GM21447 (cell line): ENCODE data around the gene ACOXL.

ENCODE experiments used
- ATAC-seq: cut with Tn5 transposase; IDR thresholded peaks from one replicate; pipeline ENCODE4 v1.9.1; 2021; ENCODE audit not compliant: unreplicated experiment

The ACOXL gene

GRCh38 chr2:110791435-110791834, 59.1 kb downstream of the ACOXL start:
- no peak for ATAC-seq

DNA sequence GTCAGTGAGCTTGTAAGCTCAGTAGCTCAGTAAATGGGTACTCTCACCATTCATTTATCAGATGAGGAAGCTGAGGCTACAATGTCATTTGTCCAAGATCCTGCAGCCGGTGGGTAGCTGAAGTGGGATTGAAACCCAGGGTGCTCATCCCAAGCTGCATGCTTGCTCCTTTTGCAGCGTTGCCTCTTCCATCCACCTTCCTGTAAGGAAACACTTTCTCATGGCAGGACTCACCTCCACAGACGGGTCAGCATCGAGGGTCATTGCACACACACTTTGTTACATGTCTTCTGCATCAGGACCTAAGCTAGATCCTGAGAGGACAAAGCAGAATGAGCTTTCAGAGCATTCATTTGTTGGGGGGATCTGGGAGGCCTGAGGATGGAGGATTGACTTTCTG, 60.7 kb downstream of the ACOXL start:
- ATAC-seq: no peak

DNA sequence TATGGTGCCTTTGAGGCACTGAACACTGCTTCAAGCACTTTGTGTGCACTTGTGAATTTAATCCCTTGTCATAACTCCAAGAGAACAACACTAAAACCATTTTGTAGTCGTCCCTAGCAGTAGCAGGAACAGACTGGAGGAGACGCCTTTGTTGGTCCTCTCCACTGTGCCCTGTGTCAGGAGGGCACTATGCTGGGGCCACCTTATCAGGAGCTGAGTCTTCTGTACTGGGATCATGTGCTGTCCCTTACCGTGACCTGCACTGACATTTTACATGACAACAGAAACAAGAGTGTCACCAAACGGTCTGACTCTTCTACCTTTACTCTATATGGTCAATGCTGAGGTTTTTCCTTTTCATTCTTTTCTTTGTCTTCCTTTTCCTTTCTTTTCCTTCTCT, 62.0 kb downstream of the ACOXL start:
- no peak for ATAC-seq

- no peak for ATAC-seq
These were observed 62.6 kb downstream of the ACOXL start for GRCh38 chr2:110794951-110795350.

GRCh38 chr2:110796716-110797301, 64.4 kb downstream of the ACOXL start:
- no peak for ATAC-seq

GRCh38 chr2:110799376-110799775, 67.0 kb downstream of the ACOXL start:
- no peak for ATAC-seq

- no peak for ATAC-seq
These were observed 68.4 kb downstream of the ACOXL start for GRCh38 chr2:110800611-110801402.

DNA sequence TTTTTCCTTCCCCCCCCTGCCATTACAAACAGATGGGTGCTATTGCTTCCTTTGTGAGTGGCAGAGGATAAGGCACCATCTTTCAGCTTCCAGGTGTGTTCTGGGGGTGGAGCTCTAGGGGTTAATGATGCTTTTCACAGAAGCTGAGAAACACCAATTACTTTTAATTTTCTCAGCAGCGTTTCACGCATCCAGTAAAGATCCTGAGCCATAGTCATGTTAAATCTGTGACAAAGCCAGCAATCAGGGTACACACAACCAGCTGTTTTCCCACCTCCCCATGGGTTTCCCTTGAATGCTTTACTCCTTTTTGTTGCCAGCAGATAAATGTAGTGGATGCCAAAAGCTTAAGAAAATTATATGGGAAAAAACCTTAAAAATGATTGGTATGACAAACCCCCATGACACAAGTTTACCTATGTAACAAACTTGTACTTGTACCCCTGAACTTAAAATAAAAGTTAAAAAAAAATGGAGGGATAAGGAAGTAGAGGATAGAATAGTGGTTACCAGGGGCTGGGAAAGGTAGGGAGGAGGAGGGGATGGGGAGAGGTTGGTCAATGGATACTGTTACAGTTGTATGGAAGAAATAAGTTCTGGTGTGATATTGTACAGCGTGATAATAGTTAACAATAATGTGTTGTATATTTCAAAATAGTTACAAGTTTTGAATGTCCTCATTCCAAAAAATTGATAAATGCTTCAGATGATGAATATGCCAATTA, 70.0 kb downstream of the ACOXL start:
- ATAC-seq: no peak

GRCh38 chr2:110804433-110804832, 72.1 kb downstream of the ACOXL start:
- no peak for ATAC-seq

- peak; percentile 72 for ATAC-seq
These were observed 72.5 kb downstream of the ACOXL start for GRCh38 chr2:110804915-110805314.

DNA sequence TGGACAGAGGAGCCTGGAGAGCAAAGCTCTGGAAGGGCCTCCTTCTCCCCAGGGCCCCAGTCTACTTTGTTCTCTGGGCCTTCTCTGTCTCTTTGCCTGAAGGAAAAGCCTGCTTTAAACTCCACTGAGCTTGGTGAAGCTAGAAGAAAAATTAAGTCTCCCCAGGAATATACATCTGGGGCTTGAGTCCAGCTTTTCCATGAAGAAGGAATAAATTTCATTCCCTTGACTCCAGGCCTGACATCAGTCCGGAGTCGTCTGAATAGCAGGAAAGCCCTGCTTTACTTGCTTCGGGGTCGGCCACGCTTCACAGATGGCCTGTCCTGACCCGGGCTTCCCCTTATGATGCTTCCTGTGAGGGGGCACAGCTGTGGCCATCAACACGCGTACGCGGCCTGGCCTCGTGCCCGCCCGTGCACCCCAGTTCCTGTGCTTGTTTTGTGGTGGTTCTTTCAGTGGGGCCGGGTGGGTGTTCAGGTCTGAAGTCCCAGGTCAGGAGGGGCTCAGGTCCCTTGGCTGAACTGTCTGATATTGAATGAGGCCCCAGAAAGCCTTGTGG, 73.6 kb downstream of the ACOXL start:
- no peak for ATAC-seq

DNA sequence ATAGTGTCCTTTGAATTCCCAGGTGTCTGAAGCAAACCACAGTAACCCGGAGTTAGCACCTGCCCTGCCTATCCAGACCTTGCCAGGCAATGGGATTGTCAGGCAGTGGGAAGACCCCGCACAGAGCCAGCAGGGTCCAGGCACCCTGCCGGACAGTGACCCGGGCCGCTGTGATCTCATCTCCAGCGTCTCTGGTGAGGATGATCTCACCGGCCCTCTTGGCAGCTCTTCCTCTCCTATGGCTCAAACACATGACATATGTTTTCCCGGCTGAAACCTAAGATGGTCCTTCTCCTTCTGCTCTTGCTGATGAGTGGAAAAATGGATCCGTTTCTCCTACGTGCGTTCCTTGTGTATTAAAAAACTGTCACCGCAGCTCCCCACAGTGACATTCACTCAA, 75.1 kb downstream of the ACOXL start:
- ATAC-seq: no peak

GRCh38 chr2:110810404-110810803, 78.0 kb downstream of the ACOXL start:
- ATAC-seq: no peak

- ATAC-seq: no peak
These were observed 80.6 kb downstream of the ACOXL start for GRCh38 chr2:110812726-110813645.

DNA sequence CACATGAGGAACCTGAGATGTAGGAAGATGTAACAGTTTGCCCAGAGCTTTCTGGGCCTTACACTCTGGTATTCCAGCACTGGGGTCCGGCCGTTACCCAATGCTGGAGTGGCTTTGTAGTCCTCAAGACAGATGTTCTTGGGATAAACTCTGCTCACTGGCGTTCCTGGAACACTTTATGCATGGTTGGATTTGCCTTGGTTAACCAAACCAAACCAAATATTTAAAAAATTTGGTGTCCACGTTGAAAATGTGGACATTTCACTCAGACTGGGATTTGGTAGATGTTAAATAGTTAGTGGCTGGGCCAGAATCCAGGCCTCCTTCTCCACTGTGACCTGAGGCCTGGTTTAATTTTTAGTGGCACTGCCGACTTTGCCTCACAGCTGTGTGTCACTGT, 81.5 kb downstream of the ACOXL start:
- no peak for ATAC-seq

DNA sequence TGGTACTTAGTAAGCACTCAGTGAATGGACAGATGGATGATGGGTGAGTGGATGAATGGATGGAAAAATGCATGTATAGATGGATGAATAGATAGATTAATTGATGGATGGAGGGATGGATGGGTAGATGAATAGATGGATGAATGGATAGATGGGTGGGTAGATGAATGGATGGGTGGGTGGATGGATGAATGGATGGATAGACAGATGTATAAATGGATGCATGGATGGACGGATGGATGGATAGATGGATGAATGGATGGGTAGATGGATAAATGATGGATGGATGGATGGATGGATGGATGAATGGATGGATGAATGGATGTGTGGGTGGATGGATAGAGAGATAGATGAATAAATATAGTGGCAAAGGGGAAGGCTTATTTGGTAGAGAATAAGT, 83.6 kb downstream of the ACOXL start:
- no peak for ATAC-seq

GRCh38 chr2:110816404-110817365, 84.3 kb downstream of the ACOXL start:
- ATAC-seq: no peak

- ATAC-seq: no peak
These were observed 86.6 kb downstream of the ACOXL start for GRCh38 chr2:110818767-110819481.

GRCh38 chr2:110819711-110820110, 87.3 kb downstream of the ACOXL start:
- no peak for ATAC-seq
